RWPE2 (cell line): ENCODE data around the gene GTF2E1.

Experiments used
- ATAC-seq: fragments of 200-7000 bp; cut with Tn5 transposase; 3 replicates; pipeline ENCODE4 v1.9.1; 2021; ENCODE audit warnings: low read depth
- DNase-seq: peaks from one replicate; pipeline ENCODE4 v3.0.0-alpha.2; 2020; ENCODE audit warnings: low spot score
- H3K27ac ChIP-seq: fragments of 450-650 bp; 2 replicates; pipeline ENCODE4 v1.5.1; 2017; ENCODE audit warnings: mild to moderate bottlenecking; ENCODE audit not compliant: poor library complexity, severe bottlenecking
- H3K27me3 ChIP-seq: fragments of 250-450 bp; sonication (Bioruptor Pico); 2 replicates; pipeline ENCODE4 v1.5.1; 2021; ENCODE audit warnings: mild to moderate bottlenecking, moderate library complexity; ENCODE audit not compliant: insufficient read depth, poor library complexity, severe bottlenecking
- H3K36me3 ChIP-seq: fragments of 250-450 bp; sonication (Bioruptor Pico); 2 replicates; pipeline ENCODE4 v1.5.1; 2020; ENCODE audit warnings: low read depth, mild to moderate bottlenecking, moderate library complexity
- H3K4me1 ChIP-seq: fragments of 250-450 bp; sonication (Bioruptor Pico); 2 replicates; pipeline ENCODE4 v1.5.1; 2021; ENCODE audit warnings: mild to moderate bottlenecking, moderate library complexity; ENCODE audit not compliant: insufficient read depth, poor library complexity, severe bottlenecking
- H3K4me3 ChIP-seq: fragments of 250-450 bp; sonication (Bioruptor Pico); 2 replicates; pipeline ENCODE4 v1.5.1; 2021; ENCODE audit warnings: mild to moderate bottlenecking, moderate library complexity; ENCODE audit not compliant: severe bottlenecking
- H3K9me3 ChIP-seq: fragments of 250-450 bp; sonication (Bioruptor Pico); 2 replicates; pipeline ENCODE4 v1.5.1; 2021; ENCODE audit warnings: mild to moderate bottlenecking, moderate library complexity; ENCODE audit not compliant: severe bottlenecking
- TF ChIP-seq, protein P1 (sequence below): fragments of 450-650 bp; IDR thresholded peaks from one replicate; pipeline ENCODE4 v1.5.1; 2017; ENCODE audit warnings: mild to moderate bottlenecking, moderate library complexity; ENCODE audit not compliant: poor library complexity, severe bottlenecking

Gene GTF2E1

DNA sequence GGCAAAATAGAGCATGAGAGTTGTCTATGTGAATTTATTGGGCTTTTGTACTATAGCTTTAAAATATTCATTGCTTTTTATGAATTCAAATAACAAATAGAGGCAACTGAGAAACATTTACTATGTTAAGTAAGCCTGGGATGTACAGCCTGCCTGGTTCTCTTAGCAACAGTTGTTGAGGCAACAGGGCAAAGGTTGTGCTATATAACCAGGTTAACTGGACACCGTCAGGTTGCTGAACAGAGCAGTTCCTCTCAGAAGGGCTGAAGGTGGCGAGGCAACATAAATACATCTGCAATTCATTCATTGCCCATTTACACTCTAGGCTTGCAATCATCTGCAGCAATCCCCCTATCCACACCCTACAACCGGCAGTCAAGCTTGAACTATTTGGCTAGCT lies 78.2 kb downstream of the GTF2E1 start:
- Histone ChIP-seq H3K36me3 (no peaks in the 10 kb centered on the region), H3K27ac (no peak overlapping the region), H3K4me1 (no peaks in the 10 kb centered on the region), H3K4me3 (no peak overlapping the region), H3K27me3 (peaks cover 3% of the 10 kb centered on the region), H3K9me3 (no peaks in the 10 kb centered on the region)
- no peak for ATAC-seq
- TF ChIP-seq, protein P1, sequence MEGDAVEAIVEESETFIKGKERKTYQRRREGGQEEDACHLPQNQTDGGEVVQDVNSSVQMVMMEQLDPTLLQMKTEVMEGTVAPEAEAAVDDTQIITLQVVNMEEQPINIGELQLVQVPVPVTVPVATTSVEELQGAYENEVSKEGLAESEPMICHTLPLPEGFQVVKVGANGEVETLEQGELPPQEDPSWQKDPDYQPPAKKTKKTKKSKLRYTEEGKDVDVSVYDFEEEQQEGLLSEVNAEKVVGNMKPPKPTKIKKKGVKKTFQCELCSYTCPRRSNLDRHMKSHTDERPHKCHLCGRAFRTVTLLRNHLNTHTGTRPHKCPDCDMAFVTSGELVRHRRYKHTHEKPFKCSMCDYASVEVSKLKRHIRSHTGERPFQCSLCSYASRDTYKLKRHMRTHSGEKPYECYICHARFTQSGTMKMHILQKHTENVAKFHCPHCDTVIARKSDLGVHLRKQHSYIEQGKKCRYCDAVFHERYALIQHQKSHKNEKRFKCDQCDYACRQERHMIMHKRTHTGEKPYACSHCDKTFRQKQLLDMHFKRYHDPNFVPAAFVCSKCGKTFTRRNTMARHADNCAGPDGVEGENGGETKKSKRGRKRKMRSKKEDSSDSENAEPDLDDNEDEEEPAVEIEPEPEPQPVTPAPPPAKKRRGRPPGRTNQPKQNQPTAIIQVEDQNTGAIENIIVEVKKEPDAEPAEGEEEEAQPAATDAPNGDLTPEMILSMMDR: no peak
- DNase-seq: no peak

DNA sequence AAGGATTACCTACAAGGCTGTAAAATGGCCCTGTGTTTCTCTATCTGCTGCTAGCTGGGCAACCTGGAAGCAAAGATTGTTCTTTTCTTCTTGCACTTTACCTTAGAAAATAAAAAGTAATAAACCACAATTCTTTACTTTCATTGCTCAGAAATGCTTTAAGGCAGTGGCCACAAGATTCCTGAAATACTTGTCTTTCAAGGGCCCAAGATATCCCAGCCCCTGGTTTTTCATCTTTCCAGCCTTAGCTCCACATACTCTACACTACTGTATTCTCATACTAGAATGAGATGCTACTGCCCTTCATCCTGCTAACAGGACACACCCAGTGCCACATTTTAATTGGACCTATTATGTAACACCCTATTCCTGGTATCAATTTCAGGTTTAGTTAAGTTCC lies 78.9 kb downstream of the GTF2E1 start:
- Histone ChIP-seq H3K4me3 (no peak overlapping the region), H3K4me1 (no peaks in the 10 kb centered on the region), H3K27ac (no peak overlapping the region), H3K36me3 (no peaks in the 10 kb centered on the region), H3K27me3 (peaks cover 3% of the 10 kb centered on the region), H3K9me3 (no peaks in the 10 kb centered on the region)
- TF ChIP-seq, protein P1: no peak
- ATAC-seq (no peak), DNase-seq (no peak)

DNA sequence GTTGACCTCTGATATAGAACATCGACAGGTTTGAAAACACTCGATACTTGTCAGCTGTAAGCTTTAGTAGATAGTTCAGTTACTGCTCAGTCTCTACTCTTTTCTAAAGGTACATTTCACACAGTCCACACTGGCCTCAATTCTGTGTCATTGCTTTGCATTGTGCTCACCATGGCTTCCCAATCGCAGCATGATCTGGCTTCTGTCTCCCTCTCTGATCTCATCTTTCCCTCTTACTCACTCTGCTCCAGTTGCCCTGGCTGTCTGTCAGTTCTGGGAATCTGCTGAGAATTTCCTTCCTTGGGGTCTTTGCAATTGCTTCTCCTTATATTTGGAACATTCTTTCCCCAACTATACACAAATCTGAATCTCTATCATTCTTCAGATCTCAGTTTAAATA lies 80.6 kb downstream of the GTF2E1 start:
- no peak for ATAC-seq
- DNase-seq: no peak
- TF ChIP-seq, protein P1: no peak

DNA sequence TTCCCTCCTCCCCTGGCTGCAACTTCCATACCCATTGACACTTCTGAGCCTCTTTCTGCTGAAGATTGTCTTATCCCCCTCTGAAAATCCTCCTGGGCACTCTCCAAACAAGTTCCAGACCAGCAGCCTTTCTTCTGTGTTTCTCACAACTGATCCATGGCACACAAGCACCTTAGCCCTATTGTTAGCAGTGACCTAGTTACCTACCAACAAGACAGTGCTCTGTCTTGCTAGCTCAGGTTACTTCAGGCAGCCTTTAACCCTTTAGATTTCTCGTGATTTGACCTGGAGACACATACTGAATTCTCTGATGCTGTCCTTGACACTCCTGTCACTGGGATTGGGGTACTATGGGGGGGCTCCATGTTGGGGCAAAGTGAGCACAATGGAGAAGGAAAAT lies 82.1 kb downstream of the GTF2E1 start:
- TF ChIP-seq, protein P1: no peak
- no peaks in the 10 kb centered on the region for H3K4me1 ChIP-seq
- no peak overlapping the region for H3K4me3 ChIP-seq
- no peak overlapping the region for H3K27ac ChIP-seq
- H3K36me3 ChIP-seq: no peaks in the 10 kb centered on the region
- no peak for DNase-seq
- no peaks in the 10 kb centered on the region for H3K27me3 ChIP-seq
- no peaks in the 10 kb centered on the region for H3K9me3 ChIP-seq
- no peak for ATAC-seq

More for the DNA sequence above, 80.6 kb downstream of the GTF2E1 start:
- no peak overlapping the region for H3K27ac ChIP-seq
- no peaks in the 10 kb centered on the region for H3K9me3 ChIP-seq
- no peaks in the 10 kb centered on the region for H3K4me1 ChIP-seq
- H3K4me3 ChIP-seq: no peak overlapping the region
- peaks cover 3% of the 10 kb centered on the region for H3K27me3 ChIP-seq
- no peaks in the 10 kb centered on the region for H3K36me3 ChIP-seq

DNA sequence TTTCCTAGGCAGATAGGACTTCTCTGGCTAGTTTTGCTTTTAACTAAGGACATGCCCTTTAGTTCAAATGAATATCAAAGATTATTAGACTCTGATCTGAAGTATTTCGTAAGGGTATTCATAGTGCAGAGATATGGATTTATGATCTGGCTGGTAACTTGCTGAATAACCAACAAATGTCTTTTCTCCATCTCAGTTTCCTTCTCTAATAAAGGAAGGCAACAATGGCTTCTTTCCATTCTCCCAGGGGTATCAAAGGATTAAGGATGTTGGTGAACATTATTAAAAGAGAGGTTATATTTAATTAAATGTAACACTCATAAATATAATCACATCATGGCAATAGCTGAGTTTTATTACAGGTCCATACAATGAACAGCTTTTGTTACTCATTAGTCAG lies 86.3 kb downstream of the GTF2E1 start:
- ATAC-seq: no peak

More for the DNA sequence above, 86.3 kb downstream of the GTF2E1 start:
- H3K36me3 ChIP-seq: no peaks in the 10 kb centered on the region
- TF ChIP-seq, protein P1: no peak
- H3K27ac ChIP-seq: no peak overlapping the region
- no peak overlapping the region for H3K4me3 ChIP-seq
- H3K27me3 ChIP-seq: no peaks in the 10 kb centered on the region
- no peaks in the 10 kb centered on the region for H3K9me3 ChIP-seq
- no peak for DNase-seq
- H3K4me1 ChIP-seq: no peaks in the 10 kb centered on the region
